Neural progenitor cell (in vitro differentiated cells): ENCODE measurements around the gene KRTAP29-1. TPM values are rescaled to one million over a fixed set of nuclear protein-coding genes. Genes with fewer than 3 reads are reported as not detected.

Source experiments
- DNase-seq: peaks from one replicate; pipeline ENCODE4 v3.0.0-alpha.2; 2016; ENCODE audit warnings: low spot score
- H2AFZ ChIP-seq: fragments of 200-600 bp; sonication (generic); replicated peaks from 2 replicates; pipeline ENCODE4 v1.6.1; 2016; ENCODE audit warnings: antibody characterized with exemption
- H3F3A ChIP-seq: fragments of 200-600 bp; sonication (generic); 2 replicates; pipeline ENCODE4 v1.6.1; 2016; ENCODE audit warnings: antibody characterized with exemption, low read depth
- H3K27ac ChIP-seq: fragments of 200-600 bp; sonication (generic); 2 replicates; pipeline ENCODE4 v1.5.1; 2016; ENCODE audit warnings: mild to moderate bottlenecking
- H3K27me3 ChIP-seq: fragments of 200-600 bp; sonication (generic); 2 replicates; pipeline ENCODE4 v1.6.1; 2016; ENCODE audit warnings: mild to moderate bottlenecking, moderate library complexity
- H3K36me3 ChIP-seq: fragments of 200-600 bp; sonication (generic); 2 replicates; pipeline ENCODE4 v1.5.1; 2016
- H3K4me1 ChIP-seq: fragments of 200-600 bp; sonication (generic); 2 replicates; pipeline ENCODE4 v1.6.1; 2016; ENCODE audit warnings: mixed run types
- H3K4me2 ChIP-seq: fragments of 200-600 bp; sonication (generic); 2 replicates; pipeline ENCODE4 v1.6.1; 2016
- H3K4me3 ChIP-seq: fragments of 200-600 bp; sonication (generic); 2 replicates; pipeline ENCODE4 v1.5.1; 2016
- H3K79me2 ChIP-seq: fragments of 200-600 bp; sonication (generic); 2 replicates; pipeline ENCODE4 v1.6.1; 2016; ENCODE audit warnings: low read depth
- H3K9ac ChIP-seq: fragments of 200-600 bp; sonication (generic); 2 replicates; pipeline ENCODE4 v1.6.1; 2016
- H3K9me3 ChIP-seq: fragments of 200-600 bp; sonication (generic); 2 replicates; pipeline ENCODE4 v1.5.1; 2016; ENCODE audit warnings: low read depth
- H4K20me1 ChIP-seq: fragments of 200-600 bp; sonication (generic); 2 replicates; pipeline ENCODE4 v1.6.1; 2016; ENCODE audit warnings: low read depth
- H3K27ac Mint-ChIP-seq: 3 replicates; pipeline ENCODE4 v1.8.0; 2021; ENCODE audit warnings: mixed read lengths
- H3K27me3 Mint-ChIP-seq: 2 replicates; pipeline ENCODE4 v1.8.0; 2022; ENCODE audit warnings: low read depth, mild to moderate bottlenecking, inconsistent platforms, moderate library complexity, mixed read lengths; ENCODE audit not compliant: insufficient read depth
- H3K36me3 Mint-ChIP-seq: 3 replicates; pipeline ENCODE4 v1.8.0; 2021; ENCODE audit warnings: mixed read lengths
- H3K4me1 Mint-ChIP-seq: 3 replicates; pipeline ENCODE4 v1.8.0; 2021; ENCODE audit warnings: mixed read lengths
- H3K4me3 Mint-ChIP-seq: 3 replicates; pipeline ENCODE4 v1.8.0; 2021; ENCODE audit warnings: mild to moderate bottlenecking, moderate library complexity, mixed read lengths
- H3K9me3 Mint-ChIP-seq: 3 replicates; pipeline ENCODE4 v1.8.0; 2020; ENCODE audit warnings: mixed read lengths
- CTCF ChIP-seq: fragments of 200-600 bp; sonication (generic); IDR thresholded peaks from 2 replicates; pipeline ENCODE4 v1.5.1; 2017; ENCODE audit warnings: antibody characterized with exemption, mild to moderate bottlenecking
- EZH2 ChIP-seq: fragments of 200-600 bp; sonication (generic); IDR thresholded peaks from 2 replicates; pipeline ENCODE4 v1.6.1; 2017; ENCODE audit warnings: antibody characterized with exemption, mild to moderate bottlenecking, moderate library complexity
- EZH2phosphoT487 ChIP-seq: fragments of 200-600 bp; sonication (generic); IDR thresholded peaks from 2 replicates; pipeline ENCODE4 v1.6.1; 2017; ENCODE audit warnings: antibody characterized with exemption
- total RNA-seq: library from RNA; depleted of rRNA; stranded (reverse); fragments of >200 nt; gene quantifications from 2 replicates; pipeline ENCODE4 v1.2.3, GENCODE V29; 2015; ENCODE audit warnings: low replicate concordance

The KRTAP29-1 gene
- total RNA-seq, 1 donor from 2014 or later = not detected

GRCh38 chr17:41267711-41268110 is 34.9 kb downstream of the KRTAP29-1 start:
- Histone ChIP-seq H3K27me3 (no peaks in the 10 kb centered on the region), H3K9ac (no peak overlapping the region), H3K4me1 (no peaks in the 10 kb centered on the region), H2AFZ (no peak overlapping the region), H3K27ac (no peak overlapping the region), H3K36me3 (no peaks in the 10 kb centered on the region), H3K4me2 (no peak overlapping the region), H3K79me2 (no peaks in the 10 kb centered on the region), H3K9me3 (no peaks in the 10 kb centered on the region), H3K4me3 (no peak overlapping the region), H4K20me1 (no peaks in the 10 kb centered on the region), H3F3A (no peaks in the 10 kb centered on the region)
- H3K27me3 Mint-ChIP-seq = peaks cover 3% of the 10 kb centered on the region
- no peaks in the 10 kb centered on the region for H3K36me3 Mint-ChIP-seq
- DNase-seq = no peak
- no peak for TF ChIP-seq EZH2
- TF ChIP-seq CTCF = no peak
- TF ChIP-seq EZH2phosphoT487 = no peak
- H3K4me3 Mint-ChIP-seq = no peak overlapping the region
- no peaks in the 10 kb centered on the region for H3K9me3 Mint-ChIP-seq
- no peaks in the 10 kb centered on the region for H3K4me1 Mint-ChIP-seq
- H3K27ac Mint-ChIP-seq = no peak overlapping the region

- no peaks in the 10 kb centered on the region for H3K79me2 ChIP-seq
- no peaks in the 10 kb centered on the region for H4K20me1 ChIP-seq
- no peaks in the 10 kb centered on the region for H3K9me3 ChIP-seq
Measured at GRCh38 chr17:41265078-41265477, 37.6 kb downstream of the KRTAP29-1 start, which contains the start of gene KRTAP9-6. Gene KRTAP9-6 (plus strand): TSS chr17:41265378. CDS start chr17:41265378, 0 bp downstream.

GRCh38 chr17:41264599-41264998 is 38.1 kb downstream of the KRTAP29-1 start:
- Histone ChIP-seq H3K4me1 (no peaks in the 10 kb centered on the region), H3K9ac (no peak overlapping the region), H3F3A (no peaks in the 10 kb centered on the region), H3K27ac (no peak overlapping the region), H3K79me2 (no peaks in the 10 kb centered on the region), H4K20me1 (no peaks in the 10 kb centered on the region), H3K36me3 (no peaks in the 10 kb centered on the region), H3K9me3 (no peaks in the 10 kb centered on the region), H3K4me3 (no peak overlapping the region), H3K27me3 (no peaks in the 10 kb centered on the region), H3K4me2 (no peak overlapping the region), H2AFZ (no peak overlapping the region)
- no peaks in the 10 kb centered on the region for H3K4me1 Mint-ChIP-seq
- DNase-seq = no peak
- peaks cover 3% of the 10 kb centered on the region for H3K27me3 Mint-ChIP-seq
- H3K9me3 Mint-ChIP-seq = no peaks in the 10 kb centered on the region
- H3K36me3 Mint-ChIP-seq = no peaks in the 10 kb centered on the region
- no peak overlapping the region for H3K27ac Mint-ChIP-seq
- no peak overlapping the region for H3K4me3 Mint-ChIP-seq
- TF ChIP-seq EZH2 (no peak), CTCF (no peak), EZH2phosphoT487 (no peak)

More at GRCh38 chr17:41265078-41265477, 37.6 kb downstream of the KRTAP29-1 start, which contains the start of gene KRTAP9-6:
- Mint-ChIP-seq H3K27ac (no peak within 1 kb of the TSS), H3K4me1 (no peaks in the 10 kb centered on the region), H3K27me3 (peaks cover 3% of the 10 kb centered on the region), H3K36me3 (no peaks in the 10 kb centered on the region), H3K4me3 (no peak within 1 kb of the TSS), H3K9me3 (no peaks in the 10 kb centered on the region)
- Histone ChIP-seq H3K27ac (no peak within 1 kb of the TSS), H3K4me3 (no peak within 1 kb of the TSS), H3K36me3 (no peaks in the 10 kb centered on the region), H2AFZ (no peak within 1 kb of the TSS), H3K27me3 (no peaks in the 10 kb centered on the region), H3F3A (no peaks in the 10 kb centered on the region), H3K9ac (no peak within 1 kb of the TSS), H3K4me1 (no peaks in the 10 kb centered on the region), H3K4me2 (no peak within 1 kb of the TSS)
- no peak for DNase-seq
- TF ChIP-seq EZH2phosphoT487 (no peak), CTCF (no peak), EZH2 (no peak)
